ENCODE results near the gene SORCS3. TPM values are rescaled to one million over a fixed set of nuclear protein-coding genes. Genes with fewer than 3 reads are reported as not detected.

Gene SORCS3
- total and polyA plus RNA-seq, 2 of the 13 experiments (the other 11 are each of a cell fraction or from before 2014, with no cell fraction given) = 0.07 TPM; not detected in 1

DNA sequence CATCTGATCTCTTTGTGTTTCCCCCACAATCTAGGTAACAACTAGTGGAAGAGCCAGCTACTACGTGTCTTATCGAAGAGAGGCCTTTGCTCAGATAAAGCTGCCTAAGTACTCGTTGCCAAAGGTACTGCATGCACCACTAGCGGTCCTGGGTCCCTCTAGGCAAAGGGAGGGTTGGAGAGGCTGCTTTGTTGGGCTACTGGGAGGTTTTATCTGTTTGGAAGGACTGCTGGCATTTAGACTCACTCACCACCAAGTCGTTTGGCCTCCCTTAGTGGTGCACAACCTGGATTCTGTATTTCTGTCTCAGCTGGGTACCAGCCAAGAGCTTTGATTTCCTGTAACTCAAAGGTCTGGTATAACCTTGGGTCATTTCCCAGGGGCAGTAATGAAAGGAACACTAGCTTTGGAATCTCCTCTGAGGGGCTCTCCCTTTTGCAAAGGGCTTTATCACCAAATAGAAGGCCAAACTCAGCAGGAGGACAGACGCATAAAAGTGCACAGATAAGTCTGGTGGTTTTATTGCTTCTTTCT, 498.3 kb downstream of the SORCS3 start (continued):
- TF ChIP-seq, protein P1, sequence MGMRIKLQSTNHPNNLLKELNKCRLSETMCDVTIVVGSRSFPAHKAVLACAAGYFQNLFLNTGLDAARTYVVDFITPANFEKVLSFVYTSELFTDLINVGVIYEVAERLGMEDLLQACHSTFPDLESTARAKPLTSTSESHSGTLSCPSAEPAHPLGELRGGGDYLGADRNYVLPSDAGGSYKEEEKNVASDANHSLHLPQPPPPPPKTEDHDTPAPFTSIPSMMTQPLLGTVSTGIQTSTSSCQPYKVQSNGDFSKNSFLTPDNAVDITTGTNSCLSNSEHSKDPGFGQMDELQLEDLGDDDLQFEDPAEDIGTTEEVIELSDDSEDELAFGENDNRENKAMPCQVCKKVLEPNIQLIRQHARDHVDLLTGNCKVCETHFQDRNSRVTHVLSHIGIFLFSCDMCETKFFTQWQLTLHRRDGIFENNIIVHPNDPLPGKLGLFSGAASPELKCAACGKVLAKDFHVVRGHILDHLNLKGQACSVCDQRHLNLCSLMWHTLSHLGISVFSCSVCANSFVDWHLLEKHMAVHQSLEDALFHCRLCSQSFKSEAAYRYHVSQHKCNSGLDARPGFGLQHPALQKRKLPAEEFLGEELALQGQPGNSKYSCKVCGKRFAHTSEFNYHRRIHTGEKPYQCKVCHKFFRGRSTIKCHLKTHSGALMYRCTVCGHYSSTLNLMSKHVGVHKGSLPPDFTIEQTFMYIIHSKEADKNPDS (CRISPR knock-in tag; IDR thresholded peaks at IDR 0.05) = no peak
- TF ChIP-seq ZNF33A (CRISPR knock-in tag; IDR thresholded peaks at IDR 0.05; ENCODE audit: borderline replicate concordance) (no peak), USF2 (IDR thresholded peaks at IDR 0.05; ENCODE audit: low read depth, low read length) (no peak), USF2 (CRISPR knock-in tag; IDR thresholded peaks at IDR 0.05; ENCODE audit: borderline replicate concordance) (no peak), PHF21A (CRISPR knock-in tag; IDR thresholded peaks at IDR 0.05) (no peak), ZNF577 (CRISPR knock-in tag; IDR thresholded peaks at IDR 0.05; ENCODE audit: borderline replicate concordance, low read depth) (no peak)
- TF ChIP-seq, protein P2, sequence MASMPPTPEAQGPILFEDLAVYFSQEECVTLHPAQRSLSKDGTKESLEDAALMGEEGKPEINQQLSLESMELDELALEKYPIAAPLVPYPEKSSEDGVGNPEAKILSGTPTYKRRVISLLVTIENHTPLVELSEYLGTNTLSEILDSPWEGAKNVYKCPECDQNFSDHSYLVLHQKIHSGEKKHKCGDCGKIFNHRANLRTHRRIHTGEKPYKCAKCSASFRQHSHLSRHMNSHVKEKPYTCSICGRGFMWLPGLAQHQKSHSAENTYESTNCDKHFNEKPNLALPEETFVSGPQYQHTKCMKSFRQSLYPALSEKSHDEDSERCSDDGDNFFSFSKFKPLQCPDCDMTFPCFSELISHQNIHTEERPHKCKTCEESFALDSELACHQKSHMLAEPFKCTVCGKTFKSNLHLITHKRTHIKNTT (CRISPR knock-in tag; IDR thresholded peaks at IDR 0.05) = no peak

GRCh38 chr10:105140600-105140999, 499.5 kb downstream of the SORCS3 start:
- no TSS peak for BruUV-seq (replicated peaks)
- Histone ChIP-seq H3K36me3 (replicated peaks in 1 of 2; ENCODE audit: control insufficient read depth in 1 of 2, insufficient read depth in 2 of 2, low read length in 2 of 2) (no peaks in the 10 kb centered on the region), H2AFZ (ENCODE audit: low read length) (no peak overlapping the region), H4K20me1 (ENCODE audit: insufficient read depth, low read length) (no peaks in the 10 kb centered on the region), H3K4me2 (ENCODE audit: low read depth, low read length) (no peak overlapping the region), H3K79me2 (ENCODE audit: insufficient read depth, low read length) (no peaks in the 10 kb centered on the region), H3K4me3 (replicated peaks in 1 of 3; ENCODE audit: insufficient read depth in 1 of 3, low read depth in 2 of 3, low read length in 3 of 3) (no peak overlapping the region), H3K27me3 (ENCODE audit: control insufficient read depth in 1 of 2, insufficient read depth in 2 of 2, low read length in 2 of 2) (no peaks in the 10 kb centered on the region), H3K9me3 (ENCODE audit: low read length) (peaks cover 49% of the 10 kb centered on the region), H3K27ac (ENCODE audit: extremely low read length, insufficient read depth, low read length) (no peak overlapping the region), H3K9ac (ENCODE audit: insufficient read depth, low read depth, low read length) (no peak overlapping the region), H3K4me1 (ENCODE audit: insufficient read depth, low read length) (no peaks in the 10 kb centered on the region)
- POLR2A ChIA-PET = no interaction called here
- no peak for ATAC-seq
- no peak for FAIRE-seq
- CTCF ChIA-PET (ENCODE audit: low intra/inter-chr PET ratio, low total read pairs) = no interaction called here
- 24% methylated on average over 3 of the region's 3 CpGs for WGBS (ENCODE audit: low lambda C conversion rate)
- no peak for DNase-seq (ENCODE audit: low spot score)
- intact Hi-C loops (cut with micrococcal nuclease; ENCODE audit: unreplicated experiment) = no loop called here
- in situ Hi-C loops (cut with HindIII; ENCODE audit: extremely low pct_ligation_motif_present, low pct_unique_long_range_greater_than_20kb) = no loop called here
- TF ChIP-seq RBM22 (optimal IDR thresholded peaks at IDR 0.05; ENCODE audit: low read length) (no peak), POLR2A (IDR thresholded peaks at IDR 0.05; ENCODE audit: insufficient read depth in 1 of 2, low read depth in 2 of 2, low read length in 2 of 2) (no peak), ZNF281 (CRISPR knock-in tag; IDR thresholded peaks at IDR 0.05; ENCODE audit: borderline replicate concordance) (no peak), ETV5 (CRISPR knock-in tag; IDR thresholded peaks at IDR 0.05; ENCODE audit: borderline replicate concordance) (no peak), DNMT3B (CRISPR knock-in tag; conservative IDR thresholded peaks at IDR 0.05) (no peak), PAX8 (CRISPR knock-in tag; IDR thresholded peaks at IDR 0.05; ENCODE audit: borderline replicate concordance) (no peak)
- TF ChIP-seq, protein P3, sequence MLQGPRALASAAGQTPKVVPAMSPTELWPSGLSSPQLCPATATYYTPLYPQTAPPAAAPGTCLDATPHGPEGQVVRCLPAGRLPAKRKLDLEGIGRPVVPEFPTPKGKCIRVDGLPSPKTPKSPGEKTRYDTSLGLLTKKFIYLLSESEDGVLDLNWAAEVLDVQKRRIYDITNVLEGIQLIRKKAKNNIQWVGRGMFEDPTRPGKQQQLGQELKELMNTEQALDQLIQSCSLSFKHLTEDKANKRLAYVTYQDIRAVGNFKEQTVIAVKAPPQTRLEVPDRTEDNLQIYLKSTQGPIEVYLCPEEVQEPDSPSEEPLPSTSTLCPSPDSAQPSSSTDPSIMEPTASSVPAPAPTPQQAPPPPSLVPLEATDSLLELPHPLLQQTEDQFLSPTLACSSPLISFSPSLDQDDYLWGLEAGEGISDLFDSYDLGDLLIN (CRISPR knock-in tag; IDR thresholded peaks at IDR 0.05; ENCODE audit: borderline replicate concordance) = no peak

Measured in HepG2 (cell line).